B cell (primary cell): ENCODE results near the gene SPOCK3. TPM values are rescaled to one million over a fixed set of nuclear protein-coding genes. Genes with fewer than 3 reads are reported as not detected.

Source experiments
- ATAC-seq: fragments of 200-7000 bp; cut with Tn5 transposase; one replicate; pipeline ENCODE4 v1.10.0; 2021; ENCODE audit warnings: low read depth, mild to moderate bottlenecking, moderate number of reproducible peaks, moderate library complexity
- CTCF ChIA-PET: fragments of 350-600 bp; sonication (Branson Sonifier 250); formaldehyde crosslinking; loops from one replicate; lab custom pipeline; 2021; ENCODE audit warnings: antibody characterized with exemption, inconsistent platforms; lab: Charles Lee
- POLR2A ChIA-PET: fragments of 350-600 bp; sonication (Branson Sonifier 250); formaldehyde crosslinking; loops from one replicate; lab custom pipeline; 2021; ENCODE audit warnings: antibody characterized with exemption; lab: Charles Lee
- DNase-seq: peaks from one replicate; pipeline ENCODE4 v3.0.0; 2013
- H2AFZ ChIP-seq: 2 replicates; pipeline ENCODE4 v1.6.1; 2012; ENCODE audit warnings: mild to moderate bottlenecking, low read depth, low read length; ENCODE audit not compliant: insufficient read depth, poor library complexity, severe bottlenecking
- H3K27ac ChIP-seq, 2 donors: 1 replicate in 1 of 2; 2 replicates in 1 of 2; pipeline ENCODE4 v1.5.1; 2012 to 2013; ENCODE audit warnings: low read length in 2 of 2, mild to moderate bottlenecking in 2 of 2, moderate library complexity in 1 of 2
- H3K27me3 ChIP-seq, 4 experiments: fragments of 200-600 bp in 1 of 4; sonication (generic) in 1 of 4; replicated peaks in 1 of 4; 1 replicate in 2 of 4; 2 replicates in 2 of 4; pipeline versions ENCODE4 v1.6.1 to v1.7.0; 2013 to 2016; ENCODE audit warnings: low read length in 3 of 4, mild to moderate bottlenecking in 2 of 4, mixed read lengths in 1 of 4, moderate library complexity in 1 of 4; ENCODE audit not compliant: insufficient read depth in 4 of 4, control insufficient read depth in 3 of 4; ENCODE audit errors: control extremely low read depth in 1 of 4
- H3K36me3 ChIP-seq, 2 experiments: replicated peaks in 1 of 2; 1 replicate in 1 of 2; 2 replicates in 1 of 2; pipeline versions ENCODE4 v1.6.1 to v1.7.1; 2013; ENCODE audit warnings: low read length in 1 of 2; ENCODE audit not compliant: insufficient read depth in 2 of 2, control insufficient read depth in 1 of 2; ENCODE audit errors: control extremely low read depth in 1 of 2, extremely low read depth in 1 of 2
- H3K4me1 ChIP-seq, 2 donors: fragments of 200-600 bp in 1 of 2; sonication (generic) in 1 of 2; 1 replicate in 1 of 2; 2 replicates in 1 of 2; pipeline versions ENCODE4 v1.5.1 to v1.6.1; 2013 to 2017; ENCODE audit warnings: low read length in 2 of 2; ENCODE audit not compliant: control insufficient read depth in 2 of 2, insufficient read depth in 2 of 2
- H3K4me2 ChIP-seq: replicated peaks from 2 replicates; pipeline ENCODE3; 2012; ENCODE audit warnings: mild to moderate bottlenecking, low read depth, low read length; ENCODE audit not compliant: poor library complexity, severe bottlenecking
- H3K4me3 ChIP-seq, 5 experiments: fragments of 200-600 bp in 1 of 5; sonication (generic) in 1 of 5; 1 replicate in 3 of 5; 2 replicates in 2 of 5; pipeline versions ENCODE4 v1.5.1 to v1.7.0; 2011 to 2016; ENCODE audit warnings: low read length in 4 of 5, mild to moderate bottlenecking in 4 of 5, low read depth in 2 of 5, control low read depth in 1 of 5, moderate library complexity in 1 of 5; ENCODE audit not compliant: insufficient read depth in 1 of 5; ENCODE audit errors: control extremely low read depth in 1 of 5, extremely low read depth in 1 of 5
- H3K79me2 ChIP-seq: fragments of 200-600 bp; sonication (generic); one replicate; pipeline ENCODE4 v1.6.0; 2016; ENCODE audit warnings: low read length; ENCODE audit not compliant: control insufficient read depth, insufficient read depth
- H3K9ac ChIP-seq: fragments of 200-600 bp; sonication (generic); 2 replicates; pipeline ENCODE4 v1.6.1; 2017; ENCODE audit warnings: mild to moderate bottlenecking, low read length, moderate library complexity
- H3K9me3 ChIP-seq, 3 donors: one replicate each; pipeline versions ENCODE4 v1.6.1 to v1.7.1; 2013; ENCODE audit warnings: low read length in 2 of 3; ENCODE audit not compliant: control insufficient read depth in 2 of 3, insufficient read depth in 1 of 3; ENCODE audit errors: control extremely low read depth in 1 of 3
- H4K20me1 ChIP-seq: 2 replicates; pipeline ENCODE4 v1.6.0; 2012; ENCODE audit warnings: mild to moderate bottlenecking, low read length; ENCODE audit not compliant: insufficient read depth, control insufficient read depth, poor library complexity, severe bottlenecking
- H3K27ac Mint-ChIP-seq: one replicate; pipeline ENCODE4 v1.8.0; 2021; ENCODE audit warnings: mixed read lengths
- H3K27me3 Mint-ChIP-seq: one replicate; pipeline ENCODE4 v1.8.0; 2021; ENCODE audit warnings: mixed read lengths
- H3K4me1 Mint-ChIP-seq: one replicate; pipeline ENCODE4 v1.8.0; 2021; ENCODE audit warnings: mixed read lengths
- H3K4me3 Mint-ChIP-seq: one replicate; pipeline ENCODE4 v1.8.0; 2021; ENCODE audit warnings: mixed read lengths
- H3K9me3 Mint-ChIP-seq: one replicate; pipeline ENCODE4 v1.8.0; 2022; ENCODE audit warnings: mixed read lengths; ENCODE audit not compliant: insufficient read depth
- CTCF ChIP-seq: fragments of 200-600 bp; IDR thresholded peaks from one replicate; pipeline ENCODE4 v1.8.0; 2022; ENCODE audit warnings: antibody characterized with exemption, mild to moderate bottlenecking
- EZH2 ChIP-seq: IDR thresholded peaks from 2 replicates; pipeline ENCODE4 v1.6.1; 2012; ENCODE audit warnings: borderline replicate concordance, low read depth, mild to moderate bottlenecking, moderate library complexity, low read length; ENCODE audit not compliant: insufficient read depth, poor library complexity, severe bottlenecking
- WGBS: methylation state at CpG from one replicate; pipeline ENCODE4 v1.1.5; 2013; ENCODE audit warnings: missing lambda C conversion rate; ENCODE audit not compliant: insufficient coverage; 5-methylcytosine and 5-hydroxymethylcytosine counted together
- intact Hi-C: fragments of 100-400 bp; cut with micrococcal nuclease; formaldehyde crosslinking; loops from one replicate; pipeline ENCODE4 v1.10.0; 2022
- polyA plus RNA-seq: library from polyadenylated mRNA; depleted of rRNA; stranded (reverse); fragments of >200 nt; gene quantifications from 2 replicates; pipeline ENCODE4 v1.2.3, GENCODE V29; 2012
- total RNA-seq, 2 donors: library from RNA; stranded (reverse); fragments of 120-200 nt in 1 of 2; gene quantifications; 1 replicate in 1 of 2; 2 replicates in 1 of 2; pipeline versions ENCODE4 v1.2.3 to v1.2.4, GENCODE V29; 2013 to 2022

Gene SPOCK3
- total and polyA plus RNA-seq, 2 donors (not counting 1 experiment from before 2014, with no cell fraction given): not detected

- Histone ChIP-seq H3K36me3 (no peaks in the 10 kb centered on the region), H3K9me3 (no peaks in the 10 kb centered on the region), H3K4me1 (no peaks in the 10 kb centered on the region), H2AFZ (no peak overlapping the region), H3K27ac (no peak overlapping the region), H4K20me1 (no peaks in the 10 kb centered on the region), H3K9ac (no peak overlapping the region), H3K27me3 (no peaks in the 10 kb centered on the region), H3K79me2 (no peaks in the 10 kb centered on the region), H3K4me3 (no peak overlapping the region), H3K4me2 (no peak overlapping the region)
- 74% methylated on average over 3 of the region's 6 CpGs for WGBS
- intact Hi-C loops: no loop called here
- Mint-ChIP-seq H3K4me1 (no peaks in the 10 kb centered on the region), H3K9me3 (no peaks in the 10 kb centered on the region), H3K4me3 (no peak overlapping the region), H3K27me3 (no peaks in the 10 kb centered on the region), H3K27ac (no peak overlapping the region)
- no peak for TF ChIP-seq CTCF
- no peak for TF ChIP-seq EZH2
- DNase-seq (no peak), ATAC-seq (no peak)
- ChIA-PET CTCF (no interaction called here), POLR2A (no interaction called here)
Observed at GRCh38 chr4:167176723-167177367, 57.4 kb downstream of the SPOCK3 start.

- 91% methylated on average over 1 of the region's 1 CpG for WGBS
- no peak overlapping the region for H3K4me3 Mint-ChIP-seq
Observed at GRCh38 chr4:167171928-167172327, 62.4 kb downstream of the SPOCK3 start.

More at GRCh38 chr4:167171928-167172327, 62.4 kb downstream of the SPOCK3 start:
- Histone ChIP-seq H3K79me2 (no peaks in the 10 kb centered on the region), H3K9ac (no peak overlapping the region), H3K27ac (no peak overlapping the region), H2AFZ (no peak overlapping the region), H3K36me3 (no peaks in the 10 kb centered on the region), H3K4me2 (no peak overlapping the region), H3K4me3 (no peak overlapping the region), H3K9me3 (peaks cover 0 to 7% (median 0%) of the 10 kb centered on the region in 3 donors), H3K4me1 (no peaks in the 10 kb centered on the region), H3K27me3 (no peaks in the 10 kb centered on the region), H4K20me1 (no peaks in the 10 kb centered on the region)
- ChIA-PET CTCF (no interaction called here), POLR2A (no interaction called here)
- H3K27ac Mint-ChIP-seq: no peak overlapping the region
- intact Hi-C loops: no loop called here
- H3K9me3 Mint-ChIP-seq: no peaks in the 10 kb centered on the region
- no peaks in the 10 kb centered on the region for H3K4me1 Mint-ChIP-seq
- no peak for DNase-seq
- ATAC-seq: no peak
- H3K27me3 Mint-ChIP-seq: no peaks in the 10 kb centered on the region
- TF ChIP-seq EZH2 (no peak), CTCF (no peak)
